NCI-H1436 (cell line): ENCODE data around the gene A2M.
"Not testable (repeated sequence)": the region's sequence is repeated elsewhere in the genome, so short reads cannot be mapped to it uniquely, and the experiment has no call there.

Source experiments
- DNase-seq: peaks from one replicate; lab custom pipeline; 2025; lab: John Stamatoyannopoulos, UW

A2M gene

DNA sequence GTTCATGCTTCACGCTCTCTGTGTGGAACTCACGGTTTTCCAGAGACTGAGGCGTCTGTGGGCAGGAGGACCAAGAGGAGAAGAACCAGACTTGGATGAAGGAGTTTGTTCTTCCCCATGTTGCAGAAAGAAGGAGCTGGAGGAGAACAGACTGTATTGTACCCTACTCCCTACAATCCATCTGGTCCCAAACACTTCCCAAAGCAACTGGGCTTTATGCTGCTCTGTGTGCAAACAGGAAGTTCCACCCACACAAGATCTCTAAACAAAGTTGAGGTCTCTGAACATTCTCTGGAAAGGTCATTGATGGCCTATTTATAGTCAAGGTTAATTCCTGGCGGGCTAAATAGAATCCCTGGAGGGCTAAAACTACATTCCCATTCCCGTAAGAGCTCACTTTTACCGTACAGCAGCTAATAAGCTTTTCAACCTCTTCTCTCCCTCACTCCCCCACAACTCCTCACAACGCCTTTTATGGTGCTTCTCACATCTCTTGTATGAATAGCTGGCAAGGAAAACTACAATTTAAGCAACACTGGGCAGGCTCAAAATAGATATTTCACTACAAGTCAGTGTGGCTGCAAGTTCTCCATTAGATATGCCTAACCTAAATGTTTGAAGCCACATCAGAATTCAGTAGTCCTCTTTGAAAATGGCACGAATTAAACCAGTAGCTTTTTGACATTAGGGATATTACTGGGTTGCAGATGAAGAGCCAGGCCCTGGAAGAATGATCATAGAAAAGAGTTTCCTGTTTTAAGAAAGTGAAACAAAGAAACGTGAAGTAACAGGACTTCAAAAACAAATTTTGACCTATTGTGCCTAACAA lies at the start of gene A2M:
A2M (minus strand) TSS at position 189 of the 829 bp plus-strand sequence; CDS start at position 119, 70 bp downstream.
- DNase-seq: no peak

DNA sequence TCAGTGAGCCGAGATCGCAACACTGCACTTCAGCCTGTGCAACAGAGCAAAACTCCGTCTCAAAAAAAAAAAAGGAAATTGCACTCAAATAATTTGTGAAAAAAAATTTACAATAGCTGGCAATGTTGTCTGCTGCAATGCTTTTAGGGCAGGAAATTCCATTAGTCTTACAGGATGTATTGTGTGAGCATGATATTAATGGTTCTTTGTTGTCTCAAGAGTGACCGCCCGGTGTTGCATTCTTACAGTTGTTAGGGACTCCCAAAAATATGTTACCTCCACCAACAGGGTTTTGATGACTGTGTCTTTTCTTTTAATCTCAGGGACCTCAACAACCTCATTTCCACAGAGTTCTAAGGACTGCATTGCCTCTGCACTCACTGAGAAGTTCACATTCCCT lies 47.7 kb upstream of the A2M start:
- DNase-seq: no peak

DNA sequence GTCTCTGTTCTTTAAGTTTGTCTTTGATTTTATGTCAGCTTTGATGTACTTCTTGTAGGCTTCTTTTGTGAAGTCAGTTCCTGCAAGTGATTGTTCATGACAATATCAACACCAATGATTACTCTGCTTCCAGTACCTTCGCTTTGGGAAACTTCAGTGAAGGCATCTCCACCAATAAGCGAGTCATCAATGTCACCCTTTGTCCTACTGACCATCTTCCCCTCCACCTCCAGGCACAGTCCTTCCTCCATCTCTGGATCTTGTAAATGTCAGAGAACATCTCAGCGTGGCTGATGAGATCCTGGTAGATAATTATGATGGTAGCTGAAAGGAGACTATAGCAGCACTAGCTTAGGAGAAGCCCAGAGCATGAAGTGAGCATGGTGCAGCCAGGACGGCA lies 40.4 kb upstream of the A2M start:
- no peak for DNase-seq

DNA sequence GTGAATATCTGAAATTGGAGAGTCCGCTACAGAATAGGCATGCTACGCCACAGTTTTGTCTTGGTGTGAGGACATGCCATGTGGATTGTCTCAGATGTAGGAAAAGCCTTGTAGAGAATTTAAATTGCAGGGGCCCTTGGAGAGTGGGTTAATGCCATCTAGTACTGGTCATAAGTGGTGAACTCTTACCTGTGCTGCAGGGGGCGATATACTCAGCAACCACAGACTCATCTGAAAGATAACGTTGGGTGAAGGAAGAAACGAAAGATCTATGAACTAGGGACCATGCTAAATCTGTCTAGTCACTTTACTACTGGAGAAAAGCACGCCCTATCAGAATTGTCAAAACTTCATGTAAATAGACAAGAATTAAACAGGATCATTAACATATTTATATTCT lies 33.7 kb upstream of the A2M start:
- no peak for DNase-seq

DNA sequence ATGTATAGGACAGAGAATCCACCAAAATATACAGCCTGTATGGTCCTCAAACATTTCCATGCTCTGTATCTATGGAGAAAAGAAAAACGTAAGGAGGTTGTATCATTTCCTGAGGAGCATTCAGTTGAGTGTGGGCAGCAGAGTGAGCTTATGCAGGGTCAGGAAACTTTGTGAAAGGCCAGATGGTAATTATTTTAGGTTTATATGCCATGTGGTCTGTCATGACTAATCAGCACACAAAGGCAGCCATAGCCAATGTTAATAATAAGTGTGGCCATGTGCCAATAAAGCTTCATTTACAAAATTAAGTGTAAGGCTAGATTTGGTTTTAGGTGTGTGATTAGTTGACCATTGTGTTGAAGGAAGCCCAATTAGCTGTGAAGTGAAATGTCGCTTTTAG lies 33.2 kb upstream of the A2M start:
- DNase-seq: no peak

DNA sequence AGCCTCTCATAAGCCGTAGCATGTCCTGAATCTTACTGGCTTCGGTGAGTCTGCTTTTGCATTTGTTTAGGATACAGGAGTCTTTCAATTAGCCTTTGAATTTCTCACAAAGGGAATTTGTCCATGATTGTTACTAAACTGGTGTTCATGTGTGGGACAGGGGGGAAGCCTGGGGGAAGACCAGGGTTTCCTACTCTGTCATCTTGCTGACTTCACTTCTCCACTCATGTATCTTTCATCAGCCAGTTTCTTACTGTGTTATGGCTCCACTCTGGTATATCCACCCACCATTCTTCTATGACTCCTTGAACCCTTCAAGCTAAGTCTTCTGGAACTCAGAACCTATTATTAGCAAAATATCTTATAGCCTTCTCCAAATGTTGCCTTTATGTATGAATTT lies 31.7 kb upstream of the A2M start:
- no peak for DNase-seq

DNA sequence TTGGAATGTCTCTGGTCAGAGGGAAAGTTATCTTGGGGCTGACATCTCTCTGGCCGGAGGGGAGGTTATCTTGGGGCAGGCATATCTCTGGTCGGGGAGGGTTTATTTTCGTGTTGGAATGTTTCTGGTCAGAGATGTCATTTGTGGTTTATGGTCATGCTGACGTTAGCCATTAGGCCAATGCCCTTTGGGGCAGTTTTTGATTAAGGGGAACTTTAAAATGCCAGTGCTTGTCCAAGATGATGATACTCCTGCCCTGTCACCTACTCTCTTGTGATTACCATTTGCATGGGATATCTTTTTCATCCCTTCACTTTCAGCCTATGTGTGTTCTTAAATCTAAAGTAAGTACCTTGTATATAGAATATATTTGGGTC lies 29.0 kb upstream of the A2M start:
- DNase-seq: no peak

DNA sequence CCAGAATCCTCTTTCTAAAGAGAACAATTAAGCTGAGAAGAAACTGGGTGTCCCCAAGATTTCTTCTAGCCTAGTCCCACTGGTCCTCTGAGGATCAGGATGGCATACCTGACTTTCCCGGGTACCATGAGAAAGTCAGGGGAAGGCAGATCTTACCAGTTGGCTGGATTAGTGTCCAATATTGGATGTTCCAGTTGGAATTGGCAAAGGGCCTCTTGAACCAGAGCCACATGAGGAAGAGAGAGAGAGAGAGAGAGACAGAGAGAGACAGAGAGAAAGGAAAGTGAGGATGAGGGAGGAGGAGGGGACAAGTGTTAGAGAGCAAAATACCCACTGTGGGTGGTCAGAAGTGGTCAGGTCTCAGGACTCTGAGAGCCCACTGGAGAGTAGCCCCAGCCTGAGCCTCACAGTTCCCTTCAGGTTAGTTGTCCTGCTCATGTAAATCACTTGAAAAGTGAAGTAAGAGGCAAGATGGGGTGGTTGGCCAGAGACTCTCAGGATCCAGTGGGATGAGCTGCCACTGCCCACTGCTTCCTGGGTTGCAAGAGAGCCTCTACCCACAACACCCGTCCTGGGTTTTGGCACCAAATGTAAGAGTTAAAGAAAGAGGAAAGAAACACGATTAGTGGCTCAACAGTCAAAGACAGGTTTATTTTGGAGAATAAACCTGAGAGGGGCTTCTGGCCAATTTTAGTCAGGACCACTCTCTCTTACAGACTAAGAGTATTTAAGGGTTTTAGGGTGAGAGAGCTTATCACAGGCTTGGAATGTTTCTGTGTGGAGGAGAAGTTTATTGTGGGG lies 28.4 kb upstream of the A2M start:
- no peak for DNase-seq

DNA sequence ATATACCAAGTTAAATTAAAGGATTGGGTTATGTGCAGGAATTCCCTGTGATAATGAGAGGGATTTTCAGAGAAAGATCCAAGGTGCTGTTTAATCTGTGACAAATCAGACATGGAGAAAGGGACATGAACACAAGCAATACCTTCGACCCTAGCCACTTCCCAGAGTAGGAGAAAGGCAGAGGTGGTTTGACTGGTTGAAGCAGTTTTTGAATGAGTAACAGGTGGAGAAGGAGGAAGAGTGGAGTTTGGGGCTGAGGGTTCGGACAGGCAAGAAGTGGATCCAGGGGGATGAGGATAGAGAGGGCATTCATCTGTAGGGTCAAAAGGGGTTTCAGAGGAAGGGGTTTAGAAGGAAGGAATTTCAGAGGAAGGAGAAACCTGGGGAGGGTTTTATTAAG lies 27.4 kb upstream of the A2M start:
- no peak for DNase-seq

DNA sequence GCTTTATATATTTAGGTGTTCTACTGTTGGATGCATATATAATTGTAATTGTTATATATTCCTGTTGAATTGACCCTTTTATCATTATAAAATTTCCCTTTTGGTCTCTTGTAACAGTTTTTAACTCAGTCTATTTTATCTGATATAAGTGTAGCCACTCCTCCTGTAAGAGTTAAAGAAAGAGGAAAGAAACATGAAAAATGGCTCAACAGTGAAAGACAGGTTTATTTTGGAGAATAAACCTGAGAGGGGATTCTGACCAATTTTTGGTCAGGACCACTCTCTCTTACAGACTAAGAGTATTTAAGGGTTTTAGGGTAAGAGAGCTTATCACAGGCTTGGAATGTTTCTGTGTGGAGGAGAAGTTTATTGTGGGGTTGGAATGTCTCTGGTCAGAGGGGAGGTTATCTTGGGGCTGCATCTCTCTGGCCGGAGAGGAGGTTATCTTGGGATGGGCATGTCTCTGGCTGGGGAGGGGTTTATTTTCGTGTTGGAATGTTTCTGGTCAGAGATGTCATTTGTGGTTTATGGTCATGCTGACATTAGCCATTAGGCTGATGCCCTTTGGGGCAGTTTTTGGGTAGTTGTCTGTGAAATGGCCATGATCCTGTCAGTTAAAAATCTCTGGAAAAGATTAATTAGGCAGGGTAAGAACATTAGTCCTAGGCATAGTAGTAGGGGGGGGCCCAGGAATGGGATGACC lies 24.0 kb upstream of the A2M start:
- not testable (repeated sequence) for DNase-seq

DNA sequence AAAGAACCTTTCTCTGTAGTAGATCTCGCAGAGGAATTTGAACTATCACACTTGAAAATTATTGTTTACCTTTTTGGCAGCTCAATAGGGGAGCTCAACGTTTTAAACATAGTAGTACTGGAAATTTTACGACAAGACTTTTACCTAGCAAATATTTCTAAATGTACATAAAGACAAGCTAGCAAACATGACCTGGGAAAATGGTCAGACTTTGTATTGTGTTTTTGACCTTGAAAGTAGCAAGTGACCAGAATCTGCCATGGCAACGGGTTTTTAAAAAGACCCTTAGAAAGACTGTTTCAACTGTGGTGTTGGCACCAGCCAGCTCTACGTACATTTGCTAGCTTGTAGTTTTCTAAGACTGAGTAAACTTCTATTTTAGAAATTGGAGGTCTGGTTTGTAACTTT lies 20.2 kb upstream of the A2M start:
- DNase-seq: no peak

DNA sequence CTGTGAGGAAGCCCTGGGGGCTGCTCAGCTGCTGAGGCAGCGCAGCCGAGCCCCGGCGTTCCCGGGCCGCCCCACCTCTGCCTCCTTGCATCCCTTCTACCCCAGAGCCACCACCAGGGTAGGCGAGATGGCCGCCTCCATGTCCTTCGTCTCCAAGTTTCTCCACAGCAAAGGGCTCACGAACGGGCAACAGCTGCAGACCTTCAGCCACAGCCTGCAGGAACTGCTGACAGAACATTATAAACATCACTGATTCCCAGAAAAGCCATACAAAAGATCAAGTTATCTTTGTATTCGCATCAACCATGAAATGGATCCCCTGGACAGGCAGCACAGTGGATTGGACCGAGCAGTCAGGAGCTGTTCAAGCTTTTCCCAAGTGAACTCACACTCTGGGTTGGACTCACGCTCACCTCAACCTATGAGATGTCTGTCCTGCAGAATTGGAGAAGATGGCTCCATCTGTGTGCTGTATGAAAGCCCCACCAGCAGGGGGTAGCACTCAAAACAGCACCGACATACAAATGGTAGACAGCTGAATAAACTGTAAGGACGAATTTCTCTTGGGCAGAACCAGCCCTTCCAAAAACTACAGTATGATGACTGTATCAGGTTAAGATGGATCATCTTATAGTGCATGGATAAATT lies 19.4 kb upstream of the A2M start:
- no peak for DNase-seq

DNA sequence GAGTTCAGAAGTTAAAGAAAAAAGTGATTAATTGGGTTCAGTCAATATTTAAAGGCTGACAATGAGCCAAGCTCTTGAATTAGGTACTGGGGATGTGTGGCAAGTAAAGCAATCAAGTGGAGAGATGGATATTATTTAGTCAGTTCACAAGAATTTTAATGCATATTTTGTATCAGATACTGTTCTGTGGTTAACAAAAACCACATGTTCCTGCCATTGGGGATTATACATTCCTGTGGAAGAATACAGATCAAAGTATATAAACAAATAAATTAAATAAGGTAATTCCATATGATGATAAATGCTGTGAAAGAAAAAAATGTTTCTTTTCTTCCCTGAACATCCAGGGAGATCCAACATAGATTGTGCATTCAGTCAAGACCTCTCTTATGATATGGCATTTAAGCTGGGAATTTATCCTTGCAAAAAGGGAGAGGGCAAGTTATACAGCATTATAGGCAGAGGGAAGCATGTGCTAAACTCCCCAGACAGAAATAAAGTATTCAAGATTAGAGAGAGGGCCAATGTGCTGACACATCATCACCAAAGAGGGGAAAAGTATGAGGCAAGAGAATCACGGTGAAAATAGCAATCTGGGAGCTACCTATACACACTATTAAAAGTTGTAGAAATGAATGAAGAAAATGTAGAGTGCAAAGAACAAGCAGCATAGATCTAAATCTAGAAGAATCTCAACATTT lies 17.6 kb upstream of the A2M start:
- DNase-seq: no peak

DNA sequence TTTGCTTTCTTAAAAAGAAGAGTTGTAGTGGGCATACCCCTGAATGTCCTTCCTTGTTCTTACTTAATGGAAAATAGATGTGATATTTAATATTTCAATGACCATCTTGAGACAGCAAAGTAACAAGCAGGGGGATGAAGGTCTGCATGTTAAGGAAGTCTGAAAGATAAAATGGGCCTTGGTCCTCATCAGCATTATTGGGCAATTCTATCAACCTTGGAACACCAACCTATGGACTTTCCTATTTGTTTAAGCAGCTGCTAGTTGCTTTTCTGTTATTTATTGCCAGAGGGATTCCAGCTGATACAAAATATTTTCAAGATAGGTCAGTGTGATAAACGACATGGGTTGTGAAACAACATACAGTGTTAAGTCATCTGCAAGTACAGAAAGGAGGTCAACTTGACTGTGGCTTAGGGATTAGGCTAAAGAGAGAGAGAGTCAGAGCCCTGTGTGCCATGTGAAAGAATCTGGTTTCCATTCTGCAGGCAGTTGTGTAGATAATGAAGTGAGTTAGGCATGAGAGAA lies 16.4 kb upstream of the A2M start:
- DNase-seq: no peak

DNA sequence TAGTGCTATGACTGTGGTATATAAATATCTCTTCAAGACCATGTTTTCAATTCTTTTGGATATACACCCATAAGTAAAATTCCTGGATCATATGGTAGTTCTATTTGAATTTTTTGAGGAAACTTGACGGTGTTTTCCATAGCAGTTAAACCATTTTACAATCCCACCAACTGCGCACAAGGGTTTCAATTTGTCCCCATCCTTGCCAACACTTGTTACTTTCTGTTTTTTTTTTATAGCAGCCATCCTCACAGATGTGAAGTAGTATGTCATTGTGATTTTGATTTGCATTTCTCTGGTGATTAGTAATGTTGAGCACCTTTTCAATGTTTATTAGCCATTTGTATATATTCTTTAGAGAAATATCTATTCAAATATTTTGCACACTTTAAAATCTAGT lies 14.5 kb upstream of the A2M start:
- no peak for DNase-seq

DNA sequence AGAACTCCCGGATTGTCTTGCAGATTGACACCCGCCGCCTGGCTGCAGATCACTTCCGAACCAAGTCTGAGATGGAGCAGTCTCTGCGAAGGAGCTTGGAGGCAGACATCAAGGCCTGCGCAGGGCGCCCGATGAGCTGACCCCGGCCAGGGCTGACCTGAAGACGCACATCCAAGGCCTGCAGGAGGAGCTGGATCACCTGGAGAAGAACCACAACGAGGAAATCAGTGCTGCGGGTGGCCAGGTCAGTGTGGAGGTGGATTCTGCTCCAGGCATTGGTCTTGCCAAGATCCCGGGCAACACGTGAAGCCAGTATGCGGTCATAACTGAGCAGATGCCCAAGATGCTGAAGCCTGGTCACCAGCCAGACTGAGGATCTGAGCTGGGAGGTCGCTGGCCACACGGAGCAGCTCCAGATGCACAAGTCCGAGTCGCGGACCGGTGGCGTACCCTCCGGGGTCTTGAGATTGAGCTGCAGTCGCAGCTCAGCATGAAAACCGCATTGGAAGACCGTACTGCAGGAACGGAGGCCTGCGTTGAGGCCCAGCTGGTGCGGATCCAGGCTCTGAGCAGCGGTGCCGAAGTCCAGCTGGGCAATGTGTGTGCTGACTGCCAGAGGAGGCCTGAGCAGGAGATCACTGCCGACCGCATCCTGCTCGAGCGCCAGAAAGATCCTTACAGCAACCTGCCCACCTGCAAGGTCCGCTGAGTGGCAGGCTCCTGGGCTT lies 12.4 kb upstream of the A2M start:
- DNase-seq: no peak

DNA sequence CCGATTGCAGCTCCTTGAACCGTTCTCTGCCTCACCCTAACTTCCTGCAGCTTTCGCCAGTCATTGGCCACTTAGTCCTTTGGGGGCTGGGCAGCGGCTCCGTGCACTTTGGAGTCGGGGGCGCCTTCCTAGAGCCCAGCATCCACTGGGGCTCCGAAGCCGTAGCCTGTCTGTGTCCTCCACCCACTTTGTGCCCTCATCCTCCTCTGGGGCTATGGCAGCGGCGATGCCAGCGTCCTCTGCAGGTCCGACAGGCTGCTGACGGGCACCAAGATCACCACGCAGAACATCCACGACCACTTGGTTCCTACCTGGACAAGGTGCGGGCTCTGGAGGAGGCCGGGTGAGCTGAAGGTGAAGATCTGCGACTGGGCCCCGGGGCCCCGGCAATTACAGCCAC lies 11.8 kb upstream of the A2M start:
- DNase-seq: no peak

DNA sequence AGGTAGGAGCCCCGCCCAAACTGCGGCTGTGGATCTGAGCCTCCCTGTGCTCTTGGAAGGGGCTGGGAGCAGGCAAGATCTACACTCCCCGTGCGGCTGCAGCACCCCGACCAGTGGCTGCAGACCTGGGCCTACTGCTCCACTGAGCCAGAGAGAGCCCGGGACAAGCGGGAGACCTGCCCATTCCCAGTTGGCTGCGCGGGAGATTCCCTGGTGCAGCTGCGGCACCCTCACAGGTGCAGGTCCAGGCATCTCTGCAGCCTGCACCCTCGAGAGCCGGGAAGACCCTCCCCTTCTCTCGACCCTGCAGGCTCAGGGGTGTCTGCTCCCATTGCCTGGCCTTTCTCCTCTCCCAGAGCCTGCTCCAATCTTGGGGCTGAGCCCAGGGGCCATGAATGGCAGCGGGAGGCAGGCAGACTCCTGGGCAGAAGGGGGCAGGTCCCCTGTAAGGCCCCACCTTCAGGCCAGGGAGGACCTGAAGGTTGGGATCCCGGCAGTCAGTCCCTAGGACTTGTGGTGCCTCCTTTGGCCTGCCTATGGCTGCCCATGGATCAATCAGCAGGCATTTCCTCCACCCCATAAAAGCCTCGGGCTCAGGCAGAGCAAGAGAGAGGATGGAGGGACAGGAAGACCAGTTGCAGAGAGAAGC lies 8.8 kb upstream of the A2M start:
- DNase-seq: no peak

DNA sequence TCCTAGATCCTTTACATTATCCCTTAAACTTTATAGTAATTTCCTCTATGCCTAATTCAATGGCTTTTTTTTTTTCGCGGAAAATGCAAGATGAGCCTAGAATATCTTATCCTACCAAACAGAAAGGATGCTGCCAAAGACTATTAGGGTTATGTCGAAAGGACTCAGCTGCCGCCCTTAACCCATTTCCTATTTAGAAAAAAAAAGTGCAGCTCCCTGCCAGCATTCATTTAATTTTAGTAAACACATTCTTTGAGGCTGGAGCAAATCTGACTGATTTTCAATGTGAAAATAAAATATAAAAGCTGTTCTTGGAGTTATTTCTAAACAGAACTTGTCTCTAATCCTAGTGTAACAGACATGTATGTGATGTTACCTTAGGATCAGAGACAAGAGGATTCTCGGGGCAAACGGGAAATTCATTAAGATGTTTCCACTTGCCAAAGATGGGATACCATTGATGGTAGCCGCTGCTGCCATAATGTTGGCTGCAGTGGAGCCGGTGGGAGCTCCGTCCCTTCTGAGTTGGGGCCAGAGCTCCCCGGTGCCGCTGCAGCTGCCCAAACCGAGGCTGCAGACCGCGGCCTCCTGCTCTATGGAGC lies 8.2 kb upstream of the A2M start:
- no peak for DNase-seq

DNA sequence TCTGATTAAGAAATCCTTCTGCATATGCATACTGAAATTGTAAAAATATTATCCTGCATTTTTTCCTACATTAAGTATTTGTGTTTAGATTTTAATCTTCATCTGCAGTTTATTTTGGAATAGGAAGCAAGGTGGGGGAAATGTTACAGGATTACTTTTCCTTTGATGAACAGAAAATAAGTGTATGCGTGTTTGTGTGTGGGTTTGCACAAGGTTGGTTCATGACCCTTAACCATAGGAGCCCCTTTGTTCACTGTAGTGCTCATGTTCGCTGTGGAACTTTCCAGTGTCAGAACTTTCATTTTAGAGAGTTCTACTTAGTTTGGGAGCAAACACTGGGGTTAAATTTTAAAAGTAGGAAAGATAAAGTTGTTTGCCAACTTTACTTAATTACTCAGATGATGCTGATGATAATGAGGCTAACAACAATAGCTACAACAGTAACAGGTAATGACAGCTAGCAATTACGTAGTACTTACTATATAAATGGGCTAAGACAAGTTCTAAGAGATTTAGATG lies 6.4 kb upstream of the A2M start:
- DNase-seq: no peak
